Left ventricle myocardium inferior (tissue), 1 donor: Measurements from ENCODE around the gene DPT. TPM values are rescaled to one million over a fixed set of nuclear protein-coding genes. Genes with fewer than 3 reads are reported as not detected.

Experiments
- DNase-seq: peaks from one replicate; pipeline ENCODE4 v3.0.0-alpha.2; 2020
- H3K27ac ChIP-seq: fragments of 200-600 bp; replicated peaks from 2 replicates; pipeline ENCODE4 v1.8.0; 2021
- H3K27me3 ChIP-seq: fragments of 200-600 bp; 2 replicates; pipeline ENCODE4 v1.8.0; 2021; ENCODE audit warnings: low read depth
- H3K36me3 ChIP-seq: fragments of 200-600 bp; 2 replicates; pipeline ENCODE4 v1.8.0; 2021
- H3K4me1 ChIP-seq: fragments of 200-600 bp; 2 replicates; pipeline ENCODE4 v1.8.0; 2021
- H3K4me3 ChIP-seq: fragments of 200-600 bp; 2 replicates; pipeline ENCODE4 v1.8.0; 2021; ENCODE audit warnings: mild to moderate bottlenecking, moderate library complexity
- H3K9me3 ChIP-seq: fragments of 200-600 bp; replicated peaks from 2 replicates; pipeline ENCODE4 v1.8.0; 2021
- intact Hi-C: fragments of 100-400 bp; cut with micrococcal nuclease; formaldehyde crosslinking; loops from one replicate; pipeline ENCODE4 v1.11.0; 2022
- total RNA-seq: library from RNA; stranded (reverse); fragmentation: NEBNext Ultra II Directional; extraction: Animal tissue kit (Norgen Biotek cat#: 25700); gene quantifications from one replicate; pipeline ENCODE4 v1.2.1, GENCODE V29; 2021
- TF ChIP-seq, protein P1 (sequence below): fragments of 200-600 bp; IDR thresholded peaks from 2 replicates; pipeline ENCODE4 v1.8.0; 2021; ENCODE audit warnings: antibody characterized with exemption, mild to moderate bottlenecking, borderline replicate concordance
- donor health status: DM: no; HTN: yes; CAD: no; lungs with severe emphysema.

The DPT gene
- total RNA-seq, 1 donor from 2014 or later, result 45.6 TPM

GRCh38 chr1:168729405-168729802 is 398 bp upstream of the DPT start:
- TF ChIP-seq, protein P1, sequence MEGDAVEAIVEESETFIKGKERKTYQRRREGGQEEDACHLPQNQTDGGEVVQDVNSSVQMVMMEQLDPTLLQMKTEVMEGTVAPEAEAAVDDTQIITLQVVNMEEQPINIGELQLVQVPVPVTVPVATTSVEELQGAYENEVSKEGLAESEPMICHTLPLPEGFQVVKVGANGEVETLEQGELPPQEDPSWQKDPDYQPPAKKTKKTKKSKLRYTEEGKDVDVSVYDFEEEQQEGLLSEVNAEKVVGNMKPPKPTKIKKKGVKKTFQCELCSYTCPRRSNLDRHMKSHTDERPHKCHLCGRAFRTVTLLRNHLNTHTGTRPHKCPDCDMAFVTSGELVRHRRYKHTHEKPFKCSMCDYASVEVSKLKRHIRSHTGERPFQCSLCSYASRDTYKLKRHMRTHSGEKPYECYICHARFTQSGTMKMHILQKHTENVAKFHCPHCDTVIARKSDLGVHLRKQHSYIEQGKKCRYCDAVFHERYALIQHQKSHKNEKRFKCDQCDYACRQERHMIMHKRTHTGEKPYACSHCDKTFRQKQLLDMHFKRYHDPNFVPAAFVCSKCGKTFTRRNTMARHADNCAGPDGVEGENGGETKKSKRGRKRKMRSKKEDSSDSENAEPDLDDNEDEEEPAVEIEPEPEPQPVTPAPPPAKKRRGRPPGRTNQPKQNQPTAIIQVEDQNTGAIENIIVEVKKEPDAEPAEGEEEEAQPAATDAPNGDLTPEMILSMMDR, result no peak
- H3K27me3 ChIP-seq, result no peaks in the 10 kb centered on the region
- H3K36me3 ChIP-seq, result no peaks in the 10 kb centered on the region
- no peak for DNase-seq
- no peaks in the 10 kb centered on the region for H3K9me3 ChIP-seq
- intact Hi-C loops, result no loop called here
- H3K27ac ChIP-seq, result peak overlapping the region; percentile 61
- peaks cover 9% of the 10 kb centered on the region for H3K4me1 ChIP-seq
- H3K4me3 ChIP-seq, result peak overlapping the region; percentile 58

DNA sequence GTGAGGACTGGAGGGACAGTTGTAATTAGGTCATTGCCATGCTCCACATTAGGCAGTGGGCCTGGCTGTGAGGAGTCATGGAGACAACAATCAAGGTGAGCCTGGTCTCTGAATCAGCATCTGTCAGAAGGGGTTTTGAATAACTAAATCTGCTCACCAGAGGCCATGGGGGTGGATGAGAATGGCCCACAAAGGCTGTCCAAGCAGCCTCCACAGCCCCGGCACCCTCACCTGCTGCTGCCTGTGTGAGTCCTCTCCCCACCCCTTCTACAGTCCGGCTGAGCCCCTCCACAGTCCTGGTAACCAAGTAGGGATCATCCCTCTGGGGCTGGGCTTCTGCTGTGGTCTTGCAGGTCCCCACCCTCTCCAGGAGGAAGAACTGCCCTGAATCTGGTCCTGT is 2.3 kb downstream of the DPT start:
- Histone ChIP-seq H3K27me3 (no peaks in the 10 kb centered on the region), H3K9me3 (no peaks in the 10 kb centered on the region), H3K36me3 (no peaks in the 10 kb centered on the region), H3K4me3 (peak overlapping the region; percentile 58), H3K4me1 (peaks cover 19% of the 10 kb centered on the region), H3K27ac (peak overlapping the region; percentile 44)
- intact Hi-C loops, result no loop called here
- TF ChIP-seq, protein P1, result no peak
- DNase-seq, result no peak

- H3K4me3 ChIP-seq, result peak overlapping the region; percentile 58
- peak overlapping the region; percentile 44 for H3K27ac ChIP-seq
- intact Hi-C loops, result no loop called here
- peaks cover 22% of the 10 kb centered on the region for H3K4me1 ChIP-seq
- H3K27me3 ChIP-seq, result no peaks in the 10 kb centered on the region
- TF ChIP-seq, protein P1, result no peak
- DNase-seq, result no peak
- no peaks in the 10 kb centered on the region for H3K9me3 ChIP-seq
- H3K36me3 ChIP-seq, result no peaks in the 10 kb centered on the region
Measured at GRCh38 chr1:168726281-168726680, 2.7 kb downstream of the DPT start.

GRCh38 chr1:168725831-168726230 is 3.2 kb downstream of the DPT start:
- no peak for DNase-seq
- H3K27ac ChIP-seq, result no peak overlapping the region
- TF ChIP-seq, protein P1, result no peak
- H3K4me1 ChIP-seq, result peaks cover 25% of the 10 kb centered on the region
- peak overlapping the region; percentile 58 for H3K4me3 ChIP-seq
- no peaks in the 10 kb centered on the region for H3K36me3 ChIP-seq
- intact Hi-C loops, result no loop called here
- H3K9me3 ChIP-seq, result no peaks in the 10 kb centered on the region
- no peaks in the 10 kb centered on the region for H3K27me3 ChIP-seq

DNA sequence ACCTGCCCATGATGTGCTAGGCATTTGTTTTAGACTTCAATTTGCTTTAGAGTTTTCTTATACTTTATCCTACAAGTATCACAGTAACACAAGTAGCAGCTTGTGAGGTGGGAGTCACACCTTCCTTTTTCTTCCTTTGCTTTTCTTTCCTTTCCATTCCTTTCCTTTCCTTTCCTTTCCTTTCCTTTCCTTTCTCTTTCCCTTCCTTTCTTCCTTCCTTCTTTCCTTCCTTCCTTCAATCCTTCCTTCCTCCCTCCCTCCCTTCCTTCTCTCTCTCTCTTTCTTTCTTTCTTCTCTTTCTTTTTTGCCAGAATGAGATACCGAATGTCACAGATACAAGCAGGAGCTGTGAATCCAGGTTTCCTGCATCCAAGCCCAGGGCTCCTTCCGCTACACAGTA is 3.9 kb downstream of the DPT start:
- TF ChIP-seq, protein P1, result no peak
- H3K4me1 ChIP-seq, result peaks cover 30% of the 10 kb centered on the region
- H3K4me3 ChIP-seq, result no peak overlapping the region
- intact Hi-C loops, result no loop called here
- H3K36me3 ChIP-seq, result no peaks in the 10 kb centered on the region
- no peak overlapping the region for H3K27ac ChIP-seq
- DNase-seq, result no peak
- H3K9me3 ChIP-seq, result no peaks in the 10 kb centered on the region
- H3K27me3 ChIP-seq, result no peaks in the 10 kb centered on the region

GRCh38 chr1:168723000-168723399 is 6.0 kb downstream of the DPT start:
- no peaks in the 10 kb centered on the region for H3K9me3 ChIP-seq
- intact Hi-C loops, result no loop called here
- no peak for DNase-seq
- TF ChIP-seq, protein P1, result no peak
- H3K4me3 ChIP-seq, result no peak overlapping the region
- H3K4me1 ChIP-seq, result peaks cover 34% of the 10 kb centered on the region
- H3K36me3 ChIP-seq, result no peaks in the 10 kb centered on the region
- H3K27me3 ChIP-seq, result no peaks in the 10 kb centered on the region
- peak overlapping the region; percentile 35 for H3K27ac ChIP-seq
